B cell (primary cell): ENCODE measurements around the gene MOK. TPM values are rescaled to one million over a fixed set of nuclear protein-coding genes. Genes with fewer than 3 reads are reported as not detected.
A peak's percentile ranks its signal among the peaks of the same experiment; 100 is the strongest.

Experiments used
- ATAC-seq: fragments of 200-7000 bp; cut with Tn5 transposase; one replicate; pipeline ENCODE4 v1.10.0; 2021; ENCODE audit warnings: low read depth, mild to moderate bottlenecking, moderate number of reproducible peaks, moderate library complexity
- CTCF ChIA-PET: fragments of 350-600 bp; sonication (Branson Sonifier 250); formaldehyde crosslinking; loops from one replicate; lab custom pipeline; 2021; ENCODE audit warnings: antibody characterized with exemption, inconsistent platforms; lab: Charles Lee
- POLR2A ChIA-PET: fragments of 350-600 bp; sonication (Branson Sonifier 250); formaldehyde crosslinking; loops from one replicate; lab custom pipeline; 2021; ENCODE audit warnings: antibody characterized with exemption; lab: Charles Lee
- DNase-seq: peaks from one replicate; pipeline ENCODE4 v3.0.0; 2013
- H2AFZ ChIP-seq: 2 replicates; pipeline ENCODE4 v1.6.1; 2012; ENCODE audit warnings: mild to moderate bottlenecking, low read depth, low read length; ENCODE audit not compliant: insufficient read depth, poor library complexity, severe bottlenecking
- H3K27ac ChIP-seq, 2 donors: 1 replicate in 1 of 2; 2 replicates in 1 of 2; pipeline ENCODE4 v1.5.1; 2012 to 2013; ENCODE audit warnings: low read length in 2 of 2, mild to moderate bottlenecking in 2 of 2, moderate library complexity in 1 of 2
- H3K27me3 ChIP-seq, 4 experiments: fragments of 200-600 bp in 1 of 4; sonication (generic) in 1 of 4; replicated peaks in 1 of 4; 1 replicate in 2 of 4; 2 replicates in 2 of 4; pipeline versions ENCODE4 v1.6.1 to v1.7.0; 2013 to 2016; ENCODE audit warnings: low read length in 3 of 4, mild to moderate bottlenecking in 2 of 4, mixed read lengths in 1 of 4, moderate library complexity in 1 of 4; ENCODE audit not compliant: insufficient read depth in 4 of 4, control insufficient read depth in 3 of 4; ENCODE audit errors: control extremely low read depth in 1 of 4
- H3K36me3 ChIP-seq, 2 experiments: replicated peaks in 1 of 2; 1 replicate in 1 of 2; 2 replicates in 1 of 2; pipeline versions ENCODE4 v1.6.1 to v1.7.1; 2013; ENCODE audit warnings: low read length in 1 of 2; ENCODE audit not compliant: insufficient read depth in 2 of 2, control insufficient read depth in 1 of 2; ENCODE audit errors: control extremely low read depth in 1 of 2, extremely low read depth in 1 of 2
- H3K4me1 ChIP-seq, 2 donors: fragments of 200-600 bp in 1 of 2; sonication (generic) in 1 of 2; 1 replicate in 1 of 2; 2 replicates in 1 of 2; pipeline versions ENCODE4 v1.5.1 to v1.6.1; 2013 to 2017; ENCODE audit warnings: low read length in 2 of 2; ENCODE audit not compliant: control insufficient read depth in 2 of 2, insufficient read depth in 2 of 2
- H3K4me2 ChIP-seq: replicated peaks from 2 replicates; pipeline ENCODE3; 2012; ENCODE audit warnings: mild to moderate bottlenecking, low read depth, low read length; ENCODE audit not compliant: poor library complexity, severe bottlenecking
- H3K4me3 ChIP-seq, 5 experiments: fragments of 200-600 bp in 1 of 5; sonication (generic) in 1 of 5; 1 replicate in 3 of 5; 2 replicates in 2 of 5; pipeline versions ENCODE4 v1.5.1 to v1.7.0; 2011 to 2016; ENCODE audit warnings: low read length in 4 of 5, mild to moderate bottlenecking in 4 of 5, low read depth in 2 of 5, control low read depth in 1 of 5, moderate library complexity in 1 of 5; ENCODE audit not compliant: insufficient read depth in 1 of 5; ENCODE audit errors: control extremely low read depth in 1 of 5, extremely low read depth in 1 of 5
- H3K79me2 ChIP-seq: fragments of 200-600 bp; sonication (generic); one replicate; pipeline ENCODE4 v1.6.0; 2016; ENCODE audit warnings: low read length; ENCODE audit not compliant: control insufficient read depth, insufficient read depth
- H3K9ac ChIP-seq: fragments of 200-600 bp; sonication (generic); 2 replicates; pipeline ENCODE4 v1.6.1; 2017; ENCODE audit warnings: mild to moderate bottlenecking, low read length, moderate library complexity
- H3K9me3 ChIP-seq, 3 donors: one replicate each; pipeline versions ENCODE4 v1.6.1 to v1.7.1; 2013; ENCODE audit warnings: low read length in 2 of 3; ENCODE audit not compliant: control insufficient read depth in 2 of 3, insufficient read depth in 1 of 3; ENCODE audit errors: control extremely low read depth in 1 of 3
- H4K20me1 ChIP-seq: 2 replicates; pipeline ENCODE4 v1.6.0; 2012; ENCODE audit warnings: mild to moderate bottlenecking, low read length; ENCODE audit not compliant: insufficient read depth, control insufficient read depth, poor library complexity, severe bottlenecking
- H3K27ac Mint-ChIP-seq: one replicate; pipeline ENCODE4 v1.8.0; 2021; ENCODE audit warnings: mixed read lengths
- H3K27me3 Mint-ChIP-seq: one replicate; pipeline ENCODE4 v1.8.0; 2021; ENCODE audit warnings: mixed read lengths
- H3K4me1 Mint-ChIP-seq: one replicate; pipeline ENCODE4 v1.8.0; 2021; ENCODE audit warnings: mixed read lengths
- H3K4me3 Mint-ChIP-seq: one replicate; pipeline ENCODE4 v1.8.0; 2021; ENCODE audit warnings: mixed read lengths
- H3K9me3 Mint-ChIP-seq: one replicate; pipeline ENCODE4 v1.8.0; 2022; ENCODE audit warnings: mixed read lengths; ENCODE audit not compliant: insufficient read depth
- EZH2 ChIP-seq: IDR thresholded peaks from 2 replicates; pipeline ENCODE4 v1.6.1; 2012; ENCODE audit warnings: borderline replicate concordance, low read depth, mild to moderate bottlenecking, moderate library complexity, low read length; ENCODE audit not compliant: insufficient read depth, poor library complexity, severe bottlenecking
- WGBS: methylation state at CpG from one replicate; pipeline ENCODE4 v1.1.5; 2013; ENCODE audit warnings: missing lambda C conversion rate; ENCODE audit not compliant: insufficient coverage; 5-methylcytosine and 5-hydroxymethylcytosine counted together
- intact Hi-C: fragments of 100-400 bp; cut with micrococcal nuclease; formaldehyde crosslinking; loops from one replicate; pipeline ENCODE4 v1.10.0; 2022
- polyA plus RNA-seq: library from polyadenylated mRNA; depleted of rRNA; stranded (reverse); fragments of >200 nt; gene quantifications from 2 replicates; pipeline ENCODE4 v1.2.3, GENCODE V29; 2012
- total RNA-seq, 2 donors: library from RNA; stranded (reverse); fragments of 120-200 nt in 1 of 2; gene quantifications; 1 replicate in 1 of 2; 2 replicates in 1 of 2; pipeline versions ENCODE4 v1.2.3 to v1.2.4, GENCODE V29; 2013 to 2022
- TF ChIP-seq, protein P1 (sequence below): fragments of 200-600 bp; IDR thresholded peaks from one replicate; pipeline ENCODE4 v1.8.0; 2022; ENCODE audit warnings: antibody characterized with exemption, mild to moderate bottlenecking

MOK gene
- total and polyA plus RNA-seq, 2 donors (not counting 1 experiment from before 2014, with no cell fraction given), result 1.2 to 3.0 TPM

DNA sequence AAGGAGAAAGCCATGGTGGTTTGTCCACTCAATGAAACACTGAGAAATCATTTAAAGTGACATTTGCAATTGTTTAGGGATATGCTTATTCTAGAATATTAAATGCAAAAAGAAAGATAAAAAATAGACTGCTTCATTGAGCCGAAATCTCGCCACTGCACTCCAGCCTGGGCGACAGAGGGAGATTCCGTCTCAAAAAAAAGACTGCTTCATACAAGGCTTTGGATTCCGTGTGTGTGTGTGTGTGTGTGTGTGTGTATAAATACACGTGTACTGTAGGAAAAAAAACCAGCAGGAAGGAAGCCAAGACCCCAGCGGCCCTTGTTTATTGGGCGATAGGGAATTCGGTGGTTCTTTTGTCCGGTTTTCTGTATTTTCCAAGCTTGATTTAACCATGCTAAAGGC lies 11.4 kb upstream of the MOK start:
- Histone ChIP-seq H3K9ac (peak overlapping the region; percentile 71), H3K9me3 (no peaks in the 10 kb centered on the region), H4K20me1 (no peaks in the 10 kb centered on the region), H3K4me3 (peak overlapping the region; percentile 58 to 80 (median 69)), H2AFZ (peak overlapping the region; percentile 61), H3K4me1 (peaks cover 38 to 53% of the 10 kb centered on the region in 2 donors), H3K79me2 (no peaks in the 10 kb centered on the region), H3K27me3 (no peaks in the 10 kb centered on the region), H3K27ac (peak overlapping the region; percentile 43 to 52), H3K4me2 (peak overlapping the region; percentile 88), H3K36me3 (no peaks in the 10 kb centered on the region)
- intact Hi-C loops, result loop anchor here (1.0 to 5.0 kb wide), 4 partner anchors 206 to 1016 kb away; partner anchors contain the start of genes EIF5, HSP90AA1 and RCOR1
- peaks cover 53% of the 10 kb centered on the region for H3K4me1 Mint-ChIP-seq
- no peaks in the 10 kb centered on the region for H3K9me3 Mint-ChIP-seq
- CTCF ChIA-PET, result interaction anchor here (0.6 to 3.9 kb wide), 13 partner anchors 10 to 609 kb away, joined by 3 to 48 read pairs (median 3); partner anchors contain the start of gene MOK
- no peak for DNase-seq
- 0% methylated on average over 7 of the region's 10 CpGs for WGBS
- TF ChIP-seq EZH2, result no peak
- TF ChIP-seq, protein P1, sequence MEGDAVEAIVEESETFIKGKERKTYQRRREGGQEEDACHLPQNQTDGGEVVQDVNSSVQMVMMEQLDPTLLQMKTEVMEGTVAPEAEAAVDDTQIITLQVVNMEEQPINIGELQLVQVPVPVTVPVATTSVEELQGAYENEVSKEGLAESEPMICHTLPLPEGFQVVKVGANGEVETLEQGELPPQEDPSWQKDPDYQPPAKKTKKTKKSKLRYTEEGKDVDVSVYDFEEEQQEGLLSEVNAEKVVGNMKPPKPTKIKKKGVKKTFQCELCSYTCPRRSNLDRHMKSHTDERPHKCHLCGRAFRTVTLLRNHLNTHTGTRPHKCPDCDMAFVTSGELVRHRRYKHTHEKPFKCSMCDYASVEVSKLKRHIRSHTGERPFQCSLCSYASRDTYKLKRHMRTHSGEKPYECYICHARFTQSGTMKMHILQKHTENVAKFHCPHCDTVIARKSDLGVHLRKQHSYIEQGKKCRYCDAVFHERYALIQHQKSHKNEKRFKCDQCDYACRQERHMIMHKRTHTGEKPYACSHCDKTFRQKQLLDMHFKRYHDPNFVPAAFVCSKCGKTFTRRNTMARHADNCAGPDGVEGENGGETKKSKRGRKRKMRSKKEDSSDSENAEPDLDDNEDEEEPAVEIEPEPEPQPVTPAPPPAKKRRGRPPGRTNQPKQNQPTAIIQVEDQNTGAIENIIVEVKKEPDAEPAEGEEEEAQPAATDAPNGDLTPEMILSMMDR, result no peak
- POLR2A ChIA-PET, result interaction anchor here (0.5 to 1.0 kb wide), 8 partner anchors 46 to 1240 kb away, joined by 3 to 5 read pairs (median 3); partner anchors contain the start of genes CINP, CKB and TECPR2
- peak overlapping the region; percentile 96 for H3K4me3 Mint-ChIP-seq
- no peak for ATAC-seq
- no peaks in the 10 kb centered on the region for H3K27me3 Mint-ChIP-seq
- peak overlapping the region; percentile 99 for H3K27ac Mint-ChIP-seq

GRCh38 chr14:102315121-102315520 lies 10.2 kb upstream of the MOK start:
- TF ChIP-seq, protein P1, result no peak
- TF ChIP-seq EZH2, result no peak
- Mint-ChIP-seq H3K27ac (peak overlapping the region; percentile 10), H3K27me3 (no peaks in the 10 kb centered on the region), H3K9me3 (no peaks in the 10 kb centered on the region), H3K4me3 (peak overlapping the region; percentile 93), H3K4me1 (peaks cover 43% of the 10 kb centered on the region)
- H3K4me3 ChIP-seq, result no peak overlapping the region
- ChIA-PET CTCF (interaction anchor here (1.3 to 3.9 kb wide), 11 partner anchors 9 to 608 kb away, joined by 3 to 35 read pairs (median 7); partner anchors contain the start of gene MOK), POLR2A (no interaction called here)
- H3K36me3 ChIP-seq, result no peaks in the 10 kb centered on the region
- no peaks in the 10 kb centered on the region for H3K79me2 ChIP-seq
- H2AFZ ChIP-seq, result no peak overlapping the region
- intact Hi-C loops, result loop anchor here (5.0 kb wide), 3 partner anchors 207 to 1017 kb away; partner anchors contain the start of genes EIF5 and RCOR1
- H3K27ac ChIP-seq, result no peak overlapping the region
- peak overlapping the region; percentile 96 for H3K4me2 ChIP-seq
- H3K9ac ChIP-seq, result no peak overlapping the region
- no peaks in the 10 kb centered on the region for H3K9me3 ChIP-seq
- WGBS, result 100% methylated on average over 1 of the region's 6 CpGs
- no peak for ATAC-seq
- H4K20me1 ChIP-seq, result no peaks in the 10 kb centered on the region
- no peak for DNase-seq
- H3K27me3 ChIP-seq, result no peaks in the 10 kb centered on the region
- H3K4me1 ChIP-seq, result peaks cover 33 to 43% of the 10 kb centered on the region in 2 donors
